RWPE1 (cell line): ENCODE data around the gene FLOT2.

Experiments used
- CTCF ChIA-PET: fragments of 350-600 bp; sonication (Branson Sonifier 250); formaldehyde crosslinking; extraction: SDS; loops from one replicate; lab custom pipeline; 2021; lab: Yijun Ruan, JAX
- POLR2A ChIA-PET: fragments of 400-600 bp; formaldehyde crosslinking; extraction: SDS; loops from one replicate; lab custom pipeline; 2020; ENCODE audit warnings: antibody characterized with exemption; ENCODE audit not compliant: low non-redundant PET; lab: Yijun Ruan, JAX
- DNase-seq: peaks from one replicate; pipeline ENCODE4 v3.0.0; 2012; ENCODE audit warnings: low spot score
- H3K27ac ChIP-seq: fragments of 450-650 bp; 2 replicates; pipeline ENCODE4 v1.5.1; 2017
- CTCF ChIP-seq: fragments of 450-650 bp; conservative IDR thresholded peaks from 2 replicates; pipeline ENCODE4 v1.5.1; 2017; ENCODE audit warnings: low read depth, mild to moderate bottlenecking

Gene FLOT2

GRCh38 chr17:28911411-28912045 is 14.0 kb upstream of the FLOT2 start:
- ChIA-PET POLR2A (no interaction called here), CTCF (interaction anchor here (0.9 kb wide), 1 partner anchor 206 kb away, joined by 3 read pairs; no protein-coding TSS in a partner anchor)
- TF ChIP-seq CTCF: no peak
- no peak for DNase-seq
- H3K27ac ChIP-seq: peak overlapping the region; percentile 11

GRCh38 chr17:28910534-28910933 is 13.0 kb upstream of the FLOT2 start:
- H3K27ac ChIP-seq: no peak overlapping the region
- no peak for DNase-seq
- no peak for TF ChIP-seq CTCF
- ChIA-PET POLR2A (no interaction called here), CTCF (interaction anchor here (0.7 to 1.0 kb wide), 2 partner anchors 44 to 161 kb away, joined by 4 read pairs; no protein-coding TSS in a partner anchor)

- CTCF ChIA-PET: interaction anchor here (1.2 to 2.2 kb wide), 3 partner anchors 159 to 182 kb away, joined by 4 to 12 read pairs (median 6); no protein-coding TSS in a partner anchor
- POLR2A ChIA-PET: no interaction called here
- DNase-seq: peak; percentile 33
- TF ChIP-seq CTCF: no peak
- H3K27ac ChIP-seq: peak overlapping the region; percentile 65
Observed at GRCh38 chr17:28908640-28909167, 11.2 kb upstream of the FLOT2 start.

- POLR2A ChIA-PET: no interaction called here
- DNase-seq: no peak
- CTCF ChIA-PET: interaction anchor here (0.5 to 2.2 kb wide), 3 partner anchors 96 to 181 kb away, joined by 5 to 12 read pairs (median 6); no protein-coding TSS in a partner anchor
- no peak for TF ChIP-seq CTCF
- peak overlapping the region; percentile 65 for H3K27ac ChIP-seq
Observed at GRCh38 chr17:28907709-28908475, 10.4 kb upstream of the FLOT2 start.

- POLR2A ChIA-PET: no interaction called here
- peak; percentile 20 for DNase-seq
- TF ChIP-seq CTCF: no peak
- CTCF ChIA-PET: interaction anchor here (0.6 to 2.2 kb wide), 3 partner anchors 41 to 180 kb away, joined by 3 to 12 read pairs (median 6); no protein-coding TSS in a partner anchor
- H3K27ac ChIP-seq: peak overlapping the region; percentile 46
Observed at GRCh38 chr17:28906706-28907438, 9.3 kb upstream of the FLOT2 start.
